22Rv1 (cell line): ENCODE measurements around the gene NIPAL3.

Experiments
- ZFX ChIP-seq: fragments of 450-650 bp; IDR thresholded peaks from 2 replicates; pipeline ENCODE4 v1.6.1; 2017; ENCODE audit warnings: antibody characterized with exemption, borderline replicate concordance
- TF ChIP-seq, protein P1 (sequence below): fragments of 450-650 bp; IDR thresholded peaks from 2 replicates; pipeline ENCODE4 v1.5.1; 2017; ENCODE audit warnings: mild to moderate bottlenecking

DNA sequence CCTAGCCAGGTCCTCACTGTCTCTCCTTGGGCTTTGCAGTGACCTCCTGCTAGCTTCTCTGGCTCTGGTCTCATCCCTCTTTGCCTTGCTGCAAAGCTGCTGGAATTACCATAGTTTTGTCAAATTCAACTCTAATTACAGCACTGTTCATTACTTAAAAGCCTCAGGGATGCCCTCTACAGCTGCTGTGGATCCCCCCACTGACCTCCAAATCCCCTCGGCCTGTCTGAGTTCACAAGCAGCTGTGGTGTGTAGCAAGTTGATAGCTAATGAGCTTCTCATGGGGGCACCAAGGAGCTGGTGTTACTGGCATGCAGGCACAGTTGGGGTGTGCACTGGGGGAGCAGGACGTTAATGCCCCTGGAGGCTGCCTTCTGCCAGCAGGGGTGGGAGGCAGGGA lies 24.8 kb downstream of the NIPAL3 start:
- TF ChIP-seq, protein P1, sequence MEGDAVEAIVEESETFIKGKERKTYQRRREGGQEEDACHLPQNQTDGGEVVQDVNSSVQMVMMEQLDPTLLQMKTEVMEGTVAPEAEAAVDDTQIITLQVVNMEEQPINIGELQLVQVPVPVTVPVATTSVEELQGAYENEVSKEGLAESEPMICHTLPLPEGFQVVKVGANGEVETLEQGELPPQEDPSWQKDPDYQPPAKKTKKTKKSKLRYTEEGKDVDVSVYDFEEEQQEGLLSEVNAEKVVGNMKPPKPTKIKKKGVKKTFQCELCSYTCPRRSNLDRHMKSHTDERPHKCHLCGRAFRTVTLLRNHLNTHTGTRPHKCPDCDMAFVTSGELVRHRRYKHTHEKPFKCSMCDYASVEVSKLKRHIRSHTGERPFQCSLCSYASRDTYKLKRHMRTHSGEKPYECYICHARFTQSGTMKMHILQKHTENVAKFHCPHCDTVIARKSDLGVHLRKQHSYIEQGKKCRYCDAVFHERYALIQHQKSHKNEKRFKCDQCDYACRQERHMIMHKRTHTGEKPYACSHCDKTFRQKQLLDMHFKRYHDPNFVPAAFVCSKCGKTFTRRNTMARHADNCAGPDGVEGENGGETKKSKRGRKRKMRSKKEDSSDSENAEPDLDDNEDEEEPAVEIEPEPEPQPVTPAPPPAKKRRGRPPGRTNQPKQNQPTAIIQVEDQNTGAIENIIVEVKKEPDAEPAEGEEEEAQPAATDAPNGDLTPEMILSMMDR: no peak
- no peak for TF ChIP-seq ZFX
